Transverse colon (tissue), 3 donors: ENCODE data around the gene TGIF1.

Experiments
- CTCF ChIP-seq, 5 experiments: fragments of 200-600 bp in 3 of 5; fragments of 450-650 bp in 2 of 5; sonication (generic) in 3 of 5; IDR thresholded peaks; 1 replicate in 2 of 5; 2 replicates in 3 of 5; pipeline ENCODE4 v1.5.1; 2016 to 2017; ENCODE audit warnings: antibody characterized with exemption in 5 of 5, inconsistent platforms in 3 of 5, mild to moderate bottlenecking in 2 of 5, moderate library complexity in 1 of 5
- POLR2A ChIP-seq: fragments of 450-650 bp; IDR thresholded peaks from one replicate; pipeline ENCODE4 v1.6.1; 2016; ENCODE audit warnings: antibody characterized with exemption, mild to moderate bottlenecking, moderate library complexity

DNA sequence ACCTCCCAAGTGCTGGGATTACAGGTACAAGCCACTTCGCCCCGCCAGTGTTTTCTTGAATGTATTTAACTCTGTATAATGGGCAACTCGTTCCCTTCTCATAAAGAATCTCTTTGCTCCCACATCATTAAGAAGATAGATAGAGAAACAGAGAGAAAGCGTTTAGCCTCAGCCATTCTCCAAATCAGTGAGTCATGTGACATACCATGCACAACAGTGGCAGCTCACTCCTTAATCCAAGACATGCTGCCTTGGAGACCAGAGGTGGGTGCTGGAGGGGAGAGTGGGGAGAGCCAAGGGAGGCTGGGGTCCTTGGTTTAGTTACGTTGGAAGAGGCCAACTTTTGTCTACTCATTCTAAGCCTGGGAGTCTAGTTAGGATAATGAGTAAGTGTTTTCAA lies 54.7 kb downstream of the TGIF1 start:
- TF ChIP-seq POLR2A (no peak), CTCF (IDR thresholded peaks at IDR 0.05) (no peak)
